Measurements from ENCODE around the gene LRP1.

DNA sequence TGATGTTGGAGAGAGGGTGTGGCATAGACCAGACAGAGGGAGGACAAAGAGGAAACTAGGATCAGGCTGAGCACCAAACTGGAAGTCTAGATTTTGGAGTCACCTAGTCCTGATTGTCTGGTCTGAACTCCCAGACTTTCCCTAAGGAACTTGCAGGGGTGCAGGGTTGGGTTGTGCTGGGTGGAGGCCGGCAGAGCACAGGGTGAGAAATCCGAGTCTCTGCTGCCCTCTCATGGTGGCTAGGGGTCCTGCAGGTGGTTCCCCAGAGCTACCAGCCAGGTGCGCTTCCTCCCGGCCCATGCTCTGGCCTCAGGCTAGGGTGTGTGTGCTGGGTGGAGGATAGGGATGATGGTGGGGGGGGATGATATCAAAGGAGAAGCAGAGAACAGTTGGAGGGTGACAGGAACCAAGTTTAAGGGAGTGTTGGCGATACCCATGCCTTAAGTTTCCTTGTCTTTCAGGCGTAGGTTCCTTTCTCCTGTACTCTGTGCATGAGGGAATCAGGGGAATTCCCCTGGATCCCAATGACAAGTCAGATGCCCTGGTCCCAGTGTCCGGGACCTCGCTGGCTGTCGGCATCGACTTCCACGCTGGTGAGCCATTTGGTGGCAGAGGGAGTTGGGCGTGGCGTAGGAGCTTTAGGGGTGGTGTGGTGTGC lies 54.8 kb downstream of the LRP1 start:
- TF ChIP-seq POLR2AphosphoS5 (IDR thresholded peaks at IDR 0.05; ENCODE audit: low read depth) (no peak), CREB1 (CRISPR knock-in tag; IDR thresholded peaks at IDR 0.05; ENCODE audit: low read depth) (no peak), EZH2 (IDR thresholded peaks at IDR 0.05; ENCODE audit: low read depth, unreplicated experiment) (no peak)
- TF ChIP-seq, protein P1, sequence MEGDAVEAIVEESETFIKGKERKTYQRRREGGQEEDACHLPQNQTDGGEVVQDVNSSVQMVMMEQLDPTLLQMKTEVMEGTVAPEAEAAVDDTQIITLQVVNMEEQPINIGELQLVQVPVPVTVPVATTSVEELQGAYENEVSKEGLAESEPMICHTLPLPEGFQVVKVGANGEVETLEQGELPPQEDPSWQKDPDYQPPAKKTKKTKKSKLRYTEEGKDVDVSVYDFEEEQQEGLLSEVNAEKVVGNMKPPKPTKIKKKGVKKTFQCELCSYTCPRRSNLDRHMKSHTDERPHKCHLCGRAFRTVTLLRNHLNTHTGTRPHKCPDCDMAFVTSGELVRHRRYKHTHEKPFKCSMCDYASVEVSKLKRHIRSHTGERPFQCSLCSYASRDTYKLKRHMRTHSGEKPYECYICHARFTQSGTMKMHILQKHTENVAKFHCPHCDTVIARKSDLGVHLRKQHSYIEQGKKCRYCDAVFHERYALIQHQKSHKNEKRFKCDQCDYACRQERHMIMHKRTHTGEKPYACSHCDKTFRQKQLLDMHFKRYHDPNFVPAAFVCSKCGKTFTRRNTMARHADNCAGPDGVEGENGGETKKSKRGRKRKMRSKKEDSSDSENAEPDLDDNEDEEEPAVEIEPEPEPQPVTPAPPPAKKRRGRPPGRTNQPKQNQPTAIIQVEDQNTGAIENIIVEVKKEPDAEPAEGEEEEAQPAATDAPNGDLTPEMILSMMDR (conservative IDR thresholded peaks at IDR 0.05; ENCODE audit: low read depth in 2 of 2) = peak; percentile 83 to 87
